ENCODE results near the gene NAA80. TPM values are rescaled to one million over a fixed set of nuclear protein-coding genes. Genes with fewer than 3 reads are reported as not detected.

Gene NAA80
- total RNA-seq, 4 donors from 2014 or later: 12.6 to 24.3 (median 15.9) TPM

GRCh38 chr3:50278123-50278879 lies 20.9 kb downstream of the NAA80 start:
- no peak for DNase-seq (ENCODE audit: low spot score in 2 of 2)
- WGBS, 2 donors: 42 to 65% methylated on average over 3 to 4 of the region's 4 CpGs
- Histone ChIP-seq H3K27ac (peak overlapping the region in 2 of 4 donors; percentile 66 to 68), H3K4me1 (peaks cover 0 to 52% (median 30%) of the 10 kb centered on the region in 4 donors), H3K4me3 (no peak overlapping the region), H3K36me3 (peaks cover 0 to 19% (median 0%) of the 10 kb centered on the region in 3 donors), H3K27me3 (peaks cover 0 to 15% of the 10 kb centered on the region in 2 donors), H3K9me3 (no peaks in the 10 kb centered on the region)
- TF ChIP-seq EP300 (IDR thresholded peaks at IDR 0.05) (no peak), POLR2A (IDR thresholded peaks at IDR 0.05) (no peak), CTCF (IDR thresholded peaks at IDR 0.05) (no peak)

DNA sequence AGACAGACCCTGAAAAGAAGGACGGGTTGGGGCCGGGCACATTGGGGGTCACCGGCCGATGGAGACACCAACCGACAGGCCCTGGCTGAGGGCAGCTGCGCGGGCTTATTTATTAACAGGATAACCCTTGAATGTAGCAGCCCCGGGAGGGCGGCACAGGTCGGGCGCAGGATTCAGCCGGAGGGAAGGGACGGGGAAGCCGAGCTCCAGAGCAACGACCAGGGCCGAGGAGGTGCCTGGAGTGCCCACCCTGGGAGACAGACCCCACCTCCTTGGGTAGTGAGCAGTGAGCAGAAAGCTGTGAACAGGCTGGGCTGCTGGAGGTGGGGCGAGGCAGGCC lies 22.5 kb downstream of the NAA80 start:
- Histone ChIP-seq H3K27me3 (peaks cover 0 to 15% of the 10 kb centered on the region in 2 donors), H3K27ac (peak overlapping the region in 1 of 4 donors; percentile 96), H3K4me1 (peaks cover 0 to 68% (median 42%) of the 10 kb centered on the region in 4 donors), H3K4me3 (no peak overlapping the region), H3K9me3 (no peaks in the 10 kb centered on the region), H3K36me3 (peaks cover 0 to 19% (median 0%) of the 10 kb centered on the region in 3 donors)
- 80 to 84% methylated on average over 17 of the region's 17 CpGs for WGBS, 2 donors
- no peak for DNase-seq (ENCODE audit: low spot score in 2 of 2)
- TF ChIP-seq CTCF (IDR thresholded peaks at IDR 0.05): no peak
- no peak for TF ChIP-seq POLR2A (IDR thresholded peaks at IDR 0.05)
- TF ChIP-seq EP300 (IDR thresholded peaks at IDR 0.05): no peak

- TF ChIP-seq POLR2A (IDR thresholded peaks at IDR 0.05): no peak
- Histone ChIP-seq H3K9me3 (no peaks in the 10 kb centered on the region), H3K4me3 (no peak overlapping the region), H3K36me3 (peaks cover 0 to 19% (median 0%) of the 10 kb centered on the region in 3 donors), H3K27ac (peak overlapping the region in 2 of 4 donors; percentile 96 to 98), H3K4me1 (peaks cover 0 to 74% (median 47%) of the 10 kb centered on the region in 4 donors), H3K27me3 (peaks cover 0 to 15% of the 10 kb centered on the region in 2 donors)
- 71 to 77% methylated on average over 51 to 68 of the region's 79 CpGs for WGBS, 2 donors
- no peak for DNase-seq (ENCODE audit: low spot score in 2 of 2)
Observed at GRCh38 chr3:50275996-50276761, 23.0 kb downstream of the NAA80 start.

DNA sequence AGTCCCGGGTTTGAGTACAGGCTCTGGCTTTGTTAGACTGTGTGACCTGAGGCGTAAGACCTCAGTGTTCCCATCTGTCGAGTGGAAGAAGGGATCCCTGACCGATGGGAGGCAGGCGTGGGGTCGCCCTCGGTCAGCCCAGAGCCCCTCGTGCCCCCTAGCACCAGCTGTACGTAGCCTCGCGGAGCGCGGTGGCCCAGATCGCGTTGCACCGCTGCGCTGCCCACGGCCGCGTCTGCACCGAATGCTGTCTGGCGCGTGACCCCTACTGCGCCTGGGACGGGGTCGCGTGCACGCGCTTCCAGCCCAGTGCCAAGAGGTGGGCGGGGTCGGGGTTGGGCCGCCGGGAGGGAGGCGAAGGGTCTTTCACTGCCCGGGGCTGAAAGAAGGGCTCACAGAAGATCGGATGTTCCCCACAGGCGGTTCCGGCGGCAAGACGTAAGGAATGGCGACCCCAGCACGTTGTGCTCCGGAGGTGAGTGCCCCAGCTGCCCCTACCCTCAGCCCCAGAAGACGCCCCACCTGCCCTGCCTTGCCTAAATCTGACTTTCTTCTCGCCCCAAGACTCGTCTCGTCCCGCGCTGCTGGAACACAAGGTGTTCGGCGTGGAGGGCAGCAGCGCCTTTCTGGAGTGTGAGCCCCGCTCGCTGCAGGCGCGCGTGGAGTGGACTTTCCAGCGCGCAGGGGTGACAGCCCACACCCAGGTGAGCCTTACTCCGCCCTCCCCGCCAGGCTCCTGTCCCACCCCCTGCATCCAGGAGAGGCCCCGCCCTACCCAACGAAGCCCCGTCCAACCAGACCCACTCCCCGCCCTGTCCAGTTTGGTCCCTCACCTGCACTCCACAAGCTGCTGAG lies 23.8 kb downstream of the NAA80 start:
- H3K4me1 ChIP-seq: peaks cover 0 to 82% (median 51%) of the 10 kb centered on the region in 4 donors

More for the DNA sequence above, 23.8 kb downstream of the NAA80 start:
- TF ChIP-seq CTCF (IDR thresholded peaks at IDR 0.05) (no peak), POLR2A (IDR thresholded peaks at IDR 0.05) (no peak), EP300 (IDR thresholded peaks at IDR 0.05) (peak in 1 of 2 donors; percentile 29)
- H3K4me3 ChIP-seq: no peak overlapping the region
- peaks cover 0 to 19% (median 0%) of the 10 kb centered on the region in 3 donors for H3K36me3 ChIP-seq
- H3K27ac ChIP-seq: peak overlapping the region; percentile 67 to 98 (median 84)
- no peaks in the 10 kb centered on the region for H3K9me3 ChIP-seq
- peaks cover 0 to 15% of the 10 kb centered on the region in 2 donors for H3K27me3 ChIP-seq
- DNase-seq (ENCODE audit: low spot score in 2 of 2): no peak
- 25 to 40% methylated on average over 35 to 62 of the region's 65 CpGs for WGBS, 2 donors
